ENCODE data around the gene ZNF607.
"Not testable (repeated sequence)": the region's sequence is repeated elsewhere in the genome, so short reads cannot be mapped to it uniquely, and the experiment has no call there.

Gene ZNF607

GRCh38 chr19:37719111-37719926, at the start of gene ZNF607:
Gene ZNF607, minus strand, starts transcription at chr19:37719761. Its CDS starts 8,143 bp downstream, at chr19:37711618.
- DNase-seq, result peak; percentile 66

DNA sequence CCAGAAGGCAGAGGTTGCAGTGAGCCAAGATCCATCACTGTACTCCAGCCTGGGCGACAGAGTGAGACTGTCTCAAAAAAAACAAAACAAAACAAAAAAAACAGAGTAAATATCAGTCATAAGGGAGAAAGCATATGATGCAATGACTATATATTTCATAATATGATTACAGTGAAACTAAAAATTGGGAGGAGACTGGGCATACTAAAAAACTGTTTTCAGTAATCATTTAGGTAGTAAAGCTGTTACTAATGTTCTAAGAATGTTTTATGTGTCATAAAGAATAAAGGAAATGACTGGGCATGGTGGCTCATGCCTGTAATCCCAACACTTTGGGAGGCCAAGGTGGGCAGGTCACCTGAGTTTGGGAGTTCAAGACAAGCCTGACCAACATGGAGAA, 43.9 kb upstream of the ZNF607 start:
- DNase-seq, result no peak

GRCh38 chr19:37757683-37758082, 38.1 kb upstream of the ZNF607 start:
- DNase-seq, result not testable (repeated sequence)

GRCh38 chr19:37738371-37738770, 18.8 kb upstream of the ZNF607 start:
- no peak for DNase-seq

GRCh38 chr19:37725181-37725580, 5.6 kb upstream of the ZNF607 start:
- DNase-seq, result no peak

GRCh38 chr19:37719927-37720265, 335 bp upstream of the ZNF607 start:
- no peak for DNase-seq

GRCh38 chr19:37718304-37718703, 1.3 kb downstream of the ZNF607 start:
- DNase-seq, result no peak

DNA sequence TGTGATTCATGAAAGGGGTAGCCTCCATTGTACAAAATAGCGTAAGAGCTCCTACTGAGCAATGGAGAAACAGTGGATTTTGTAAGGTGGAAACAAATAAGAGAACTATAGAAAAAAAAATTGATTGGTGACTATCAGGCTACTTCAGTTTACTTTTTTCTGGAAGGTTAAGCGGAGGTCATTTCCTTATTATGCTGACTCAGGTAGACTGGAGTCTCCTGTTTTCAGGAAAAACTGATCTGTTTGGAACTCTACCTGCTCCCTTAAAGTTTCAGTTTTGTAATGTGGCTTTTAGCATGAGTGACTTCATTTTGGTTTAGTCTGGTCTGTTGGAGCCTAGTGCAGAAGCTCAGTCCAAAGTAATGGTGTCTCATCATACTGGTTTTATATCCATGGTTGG, 3.4 kb downstream of the ZNF607 start:
- no peak for DNase-seq

DNA sequence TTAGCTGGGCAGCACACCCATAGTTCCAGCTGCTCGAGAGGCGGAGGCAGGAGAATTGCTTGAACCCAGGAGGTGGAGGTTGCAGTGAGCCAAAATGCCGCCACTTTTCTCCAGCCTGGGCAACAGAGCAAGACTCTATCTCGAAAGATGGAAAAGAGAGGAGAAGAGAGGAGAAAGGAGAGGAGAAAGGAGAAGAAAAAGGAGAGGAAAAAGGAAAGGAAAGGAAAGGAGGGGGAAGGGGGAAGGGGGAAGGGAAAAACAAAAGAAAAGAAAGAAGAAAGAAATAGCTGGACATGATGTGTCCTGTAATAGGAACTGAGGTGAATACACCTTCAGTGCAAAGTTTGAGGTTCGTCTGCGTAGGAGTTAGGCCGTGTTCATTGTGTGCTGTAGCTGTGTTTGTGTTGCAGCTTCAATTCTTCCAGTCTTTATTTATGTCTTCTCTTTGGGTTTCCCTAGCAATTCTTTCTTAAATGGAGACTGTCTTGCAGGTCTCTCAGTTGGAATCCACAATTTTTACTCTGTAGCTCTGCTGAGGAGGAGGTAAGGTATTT, 13.4 kb downstream of the ZNF607 start:
- DNase-seq, result no peak

DNA sequence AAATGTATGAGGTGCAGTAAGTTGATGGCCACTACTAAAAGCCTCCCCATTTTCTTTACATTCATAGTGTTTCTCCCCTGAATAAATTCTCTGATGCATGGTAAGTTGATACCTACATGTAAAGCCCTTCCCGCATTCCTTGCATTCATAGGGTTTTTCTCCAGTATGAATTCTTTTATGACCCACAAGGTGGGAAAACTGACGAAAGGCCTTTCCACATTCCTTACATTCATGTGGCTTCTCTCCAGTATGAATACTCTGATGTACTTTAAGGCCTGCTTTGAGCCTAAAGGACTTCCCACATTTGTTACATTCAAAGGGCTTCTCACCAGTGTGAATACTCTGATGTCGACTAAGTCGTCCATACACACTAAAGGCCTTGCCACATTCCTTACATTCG, 20.5 kb downstream of the ZNF607 start:
- DNase-seq, result no peak

DNA sequence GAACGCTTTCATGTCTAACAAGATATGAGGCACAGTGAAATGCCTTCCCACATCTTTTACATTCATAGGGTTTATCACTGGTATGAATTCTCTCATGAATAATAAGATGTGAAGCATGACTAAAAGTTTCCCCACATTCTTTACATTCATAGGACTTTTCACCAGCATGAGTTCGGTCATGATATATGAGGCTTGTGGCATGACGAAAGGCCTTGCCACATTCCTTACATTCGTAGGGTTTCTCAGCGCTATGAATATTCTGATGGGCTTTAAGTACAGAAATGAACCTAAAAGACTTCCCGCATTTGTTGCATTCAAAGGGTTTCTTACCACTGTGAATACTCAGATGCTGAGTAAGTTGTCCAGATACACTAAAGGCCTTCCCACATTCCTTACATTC, 21.3 kb downstream of the ZNF607 start:
- no peak for DNase-seq

DNA sequence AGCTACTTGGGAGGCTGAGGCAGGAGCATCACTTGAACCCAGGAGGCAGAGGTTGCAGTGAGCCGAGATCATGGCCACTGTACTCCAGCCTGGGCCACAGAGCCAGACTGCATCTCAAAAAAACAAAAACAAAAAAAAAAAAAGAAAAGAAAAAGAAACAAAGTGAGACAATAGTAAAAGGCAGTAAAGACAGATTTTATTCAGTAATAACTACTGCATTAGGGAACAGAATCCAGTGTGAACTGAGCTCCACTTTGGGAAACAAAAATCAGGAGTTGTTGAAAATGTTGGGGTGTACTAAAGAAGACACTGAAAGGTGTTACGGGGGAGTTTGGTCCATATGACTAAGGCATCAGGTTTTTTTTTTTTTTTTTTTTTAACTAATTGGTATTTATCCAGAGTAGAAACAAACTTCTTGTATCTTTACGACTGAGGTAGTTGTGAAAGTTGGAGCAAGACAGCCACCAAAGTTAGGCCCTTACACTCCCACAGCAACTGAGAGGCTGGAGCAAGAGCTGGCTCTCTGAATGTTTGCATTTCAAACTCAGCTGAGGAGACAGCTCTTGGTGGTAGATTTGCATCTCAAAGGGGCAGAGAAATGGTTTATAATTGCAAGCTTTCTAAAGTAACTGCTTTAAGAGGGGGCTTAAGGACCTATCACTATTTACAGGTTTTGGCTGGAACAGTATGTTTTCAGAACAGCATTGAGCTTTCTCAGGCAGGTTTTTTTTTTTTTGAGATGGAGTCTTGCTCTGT, 24.2 kb downstream of the ZNF607 start:
- no peak for DNase-seq

- DNase-seq, result no peak
Observed at GRCh38 chr19:37692956-37693620, 26.5 kb downstream of the ZNF607 start.

DNA sequence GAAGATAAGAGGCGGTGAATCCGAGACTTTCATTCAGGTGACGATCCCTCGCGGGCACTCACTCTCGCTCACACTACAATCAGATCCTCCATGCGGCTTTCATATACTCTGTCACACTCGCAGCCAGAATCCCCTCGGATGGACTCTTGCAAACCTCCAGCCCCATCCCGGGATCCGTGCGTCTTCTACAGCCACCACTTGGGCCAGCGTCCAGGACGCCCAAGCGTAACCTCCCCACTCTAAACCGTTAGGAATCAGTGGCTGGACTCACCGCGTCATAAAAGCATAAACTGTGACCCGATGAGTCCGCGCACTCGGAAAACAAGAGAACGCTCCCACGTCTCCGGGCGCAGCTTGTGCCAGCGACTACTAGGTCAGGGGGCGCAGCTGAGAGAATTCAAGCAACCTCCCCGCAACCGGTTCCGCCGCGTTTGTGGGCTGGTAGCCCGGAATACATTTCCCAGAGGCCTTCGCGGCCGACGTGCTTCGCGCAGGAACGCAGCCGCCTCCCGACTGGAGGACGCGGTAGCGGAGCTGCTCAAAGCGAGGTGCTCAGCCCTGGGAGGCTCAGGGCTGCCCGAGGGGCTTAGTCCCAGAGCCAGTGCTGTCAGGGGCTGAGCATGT, 27.6 kb downstream of the ZNF607 start:
- peak; percentile 68 for DNase-seq

GRCh38 chr19:37683520-37683919, 36.0 kb downstream of the ZNF607 start:
- DNase-seq, result no peak

GRCh38 chr19:37669450-37669914, 50.1 kb downstream of the ZNF607 start:
- no peak for DNase-seq

DNA sequence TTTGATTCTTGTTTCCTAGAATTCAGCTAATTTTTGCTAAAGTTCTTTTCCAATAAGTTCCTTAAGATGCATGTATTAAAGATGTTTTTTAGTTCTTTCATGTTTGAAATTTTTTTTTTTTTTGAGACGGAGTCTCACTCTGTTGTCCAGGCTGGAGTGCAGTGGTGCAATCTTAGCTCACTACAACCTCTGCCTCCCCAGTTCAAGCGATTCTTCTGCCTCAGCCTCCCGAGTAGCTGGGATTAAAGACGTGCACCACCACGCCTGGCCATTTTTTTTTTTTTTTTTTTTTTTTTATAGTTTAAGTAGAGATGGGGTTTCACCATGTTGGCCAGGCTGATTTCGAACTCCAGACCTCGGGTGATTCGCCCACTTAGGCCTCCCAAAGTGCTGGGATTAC, 62.4 kb downstream of the ZNF607 start:
- not testable (repeated sequence) for DNase-seq

GRCh38 chr19:37655689-37656371, 63.7 kb downstream of the ZNF607 start:
- DNase-seq, result peak; percentile 75

GRCh38 chr19:37655301-37655688, 64.3 kb downstream of the ZNF607 start, which contains the start of gene ZFP30:
Gene ZFP30, minus strand, starts transcription at chr19:37655465. Its CDS starts 7,643 bp downstream, at chr19:37647822.
- peak; percentile 71 for DNase-seq

DNA sequence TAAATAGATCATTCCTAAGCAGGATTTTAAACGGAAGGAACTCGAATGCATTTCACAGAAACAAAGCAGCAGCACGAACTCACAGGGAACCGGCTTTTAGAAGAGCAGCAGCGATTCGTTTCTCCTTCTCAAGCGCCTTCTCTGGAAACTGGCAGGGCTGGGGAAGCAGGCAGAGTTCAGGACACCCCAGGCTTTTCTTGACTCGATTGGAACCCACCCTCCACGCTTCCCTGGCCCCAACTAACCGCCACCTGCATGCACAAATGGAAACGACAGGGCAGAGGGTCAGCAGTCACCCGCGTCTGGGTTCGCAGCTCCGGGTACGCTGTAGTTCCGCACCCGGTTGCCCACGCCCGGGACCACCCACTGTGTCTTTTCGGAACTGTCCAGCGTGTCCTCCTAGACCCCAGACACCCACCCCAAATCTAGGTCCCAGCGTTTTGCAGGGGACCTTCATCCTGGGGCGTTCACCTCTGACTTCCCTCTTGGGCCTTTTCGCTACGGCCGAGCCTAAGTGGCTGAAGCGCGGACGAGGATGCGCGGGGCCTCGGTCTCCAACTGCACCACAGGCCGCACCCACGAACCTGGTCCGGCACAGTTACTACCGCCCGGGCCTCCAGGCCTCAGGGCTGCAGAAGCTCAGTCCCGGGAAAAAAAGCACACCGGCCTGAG, 64.8 kb downstream of the ZNF607 start:
- DNase-seq, result peak; percentile 12

GRCh38 chr19:37654118-37654517, 65.4 kb downstream of the ZNF607 start:
- DNase-seq, result no peak
